Measurements from ENCODE around the gene SLC25A41.

SLC25A41 gene

DNA sequence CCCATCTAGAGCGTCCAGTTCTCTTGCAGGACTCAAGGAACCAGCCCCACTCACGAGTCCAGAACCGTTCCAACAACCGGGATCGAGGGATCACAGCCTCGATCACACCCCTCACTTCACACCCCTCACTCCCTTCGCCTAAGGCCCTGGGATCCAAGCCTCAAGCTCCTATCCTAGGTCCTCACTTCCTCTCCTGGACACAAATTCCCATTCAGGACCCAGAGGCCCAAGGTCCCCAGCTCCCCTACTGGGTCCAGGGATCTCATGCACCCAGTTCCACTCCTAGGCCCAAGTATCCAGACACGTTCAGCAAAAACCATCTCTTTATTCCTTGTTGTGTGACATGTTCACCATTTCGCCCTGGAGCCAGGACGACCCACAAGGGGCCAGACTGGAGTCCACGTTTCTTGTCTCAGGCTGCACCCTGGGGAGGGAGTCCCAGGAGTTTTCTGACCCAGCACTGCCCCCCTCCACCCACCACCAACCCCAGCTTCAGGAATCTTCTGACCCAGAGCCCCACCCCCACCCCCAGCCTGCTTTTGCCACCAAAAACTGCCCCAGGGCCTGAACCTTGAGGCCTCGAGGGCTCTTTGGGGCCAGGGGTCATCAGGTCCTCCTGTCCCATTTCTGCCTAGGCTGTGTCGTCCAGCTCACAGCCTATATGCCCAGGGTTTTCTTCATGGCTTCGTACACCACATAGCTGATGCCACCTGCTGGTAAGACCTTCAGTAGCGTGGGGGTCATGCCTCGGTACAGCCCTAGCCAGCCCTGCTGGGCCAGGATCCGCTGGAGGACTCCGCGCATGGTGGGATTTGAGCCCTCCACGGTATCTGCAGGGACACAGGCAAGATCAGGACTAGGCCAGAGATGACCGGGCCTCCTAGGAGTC, 7.6 kb downstream of the SLC25A41 start:
- DNase-seq = no peak

DNA sequence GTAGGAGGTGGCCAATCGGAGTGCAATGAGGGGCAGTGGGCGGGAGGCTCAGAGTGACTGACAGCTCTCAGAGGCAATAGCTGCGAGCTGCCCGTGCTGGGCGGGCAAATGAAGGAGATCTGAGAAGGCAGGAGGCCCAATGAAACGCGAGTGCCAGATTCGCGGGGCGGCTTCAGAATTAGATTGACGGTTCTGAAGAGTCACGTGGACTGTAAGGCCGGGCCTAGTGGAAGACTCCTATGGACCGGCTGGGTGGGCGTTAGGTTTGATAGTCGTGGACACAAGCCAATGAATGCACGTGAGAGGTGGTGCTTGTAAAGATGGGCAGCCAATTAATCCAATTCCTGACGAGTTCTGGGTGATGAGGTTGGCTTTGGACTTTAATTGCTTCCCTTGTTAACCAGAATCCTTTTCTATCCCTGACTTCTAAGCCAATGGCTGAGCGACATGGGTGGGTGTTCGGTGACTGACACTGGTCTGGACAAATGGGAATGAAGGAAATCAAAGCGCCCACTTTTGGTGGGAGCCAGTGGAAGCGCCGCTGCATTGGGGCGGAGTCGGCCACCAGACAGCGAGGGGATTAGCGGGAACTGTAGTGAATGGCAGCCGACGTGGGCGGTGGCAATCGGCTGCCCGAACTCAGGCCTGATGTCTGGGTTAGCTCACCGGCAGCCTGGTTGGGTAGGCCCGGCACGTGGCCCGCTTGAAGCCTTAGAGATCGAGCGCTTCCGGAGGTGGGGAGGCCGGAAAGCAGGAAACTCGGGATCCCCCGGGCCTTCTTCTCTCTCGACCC, 8.4 kb downstream of the SLC25A41 start:
- peak; percentile 100 for DNase-seq

GRCh38 chr19:6424195-6424938, 9.2 kb downstream of the SLC25A41 start, which contains the start of gene KHSRP:
TSS of gene KHSRP (minus strand) at chr19:6424811. CDS start at chr19:6424701, 110 bp downstream.
- DNase-seq = no peak

- DNase-seq = peak; percentile 51
These were observed 9.9 kb downstream of the SLC25A41 start for GRCh38 chr19:6423499-6424194.

GRCh38 chr19:6421075-6422014, 12.2 kb downstream of the SLC25A41 start:
- DNase-seq = no peak

DNA sequence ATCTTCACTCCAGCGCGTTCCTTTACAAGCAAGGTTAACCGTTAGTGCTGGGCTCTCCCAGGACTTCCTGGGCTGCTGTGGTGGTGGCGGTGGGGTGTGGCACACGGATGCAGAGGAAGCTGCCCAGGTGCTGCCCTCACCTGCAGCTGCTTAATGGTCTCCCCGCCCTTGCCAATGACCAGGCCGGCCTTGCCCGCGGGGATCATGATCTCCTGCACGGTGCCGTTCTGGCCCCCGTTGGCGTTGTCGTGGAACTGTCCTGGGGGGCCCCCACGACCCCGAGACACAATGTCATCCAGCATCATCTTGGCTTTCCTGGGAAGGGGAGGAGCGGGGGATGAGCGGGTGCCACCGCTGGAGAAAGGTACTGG, 15.0 kb downstream of the SLC25A41 start:
- no peak for DNase-seq

DNA sequence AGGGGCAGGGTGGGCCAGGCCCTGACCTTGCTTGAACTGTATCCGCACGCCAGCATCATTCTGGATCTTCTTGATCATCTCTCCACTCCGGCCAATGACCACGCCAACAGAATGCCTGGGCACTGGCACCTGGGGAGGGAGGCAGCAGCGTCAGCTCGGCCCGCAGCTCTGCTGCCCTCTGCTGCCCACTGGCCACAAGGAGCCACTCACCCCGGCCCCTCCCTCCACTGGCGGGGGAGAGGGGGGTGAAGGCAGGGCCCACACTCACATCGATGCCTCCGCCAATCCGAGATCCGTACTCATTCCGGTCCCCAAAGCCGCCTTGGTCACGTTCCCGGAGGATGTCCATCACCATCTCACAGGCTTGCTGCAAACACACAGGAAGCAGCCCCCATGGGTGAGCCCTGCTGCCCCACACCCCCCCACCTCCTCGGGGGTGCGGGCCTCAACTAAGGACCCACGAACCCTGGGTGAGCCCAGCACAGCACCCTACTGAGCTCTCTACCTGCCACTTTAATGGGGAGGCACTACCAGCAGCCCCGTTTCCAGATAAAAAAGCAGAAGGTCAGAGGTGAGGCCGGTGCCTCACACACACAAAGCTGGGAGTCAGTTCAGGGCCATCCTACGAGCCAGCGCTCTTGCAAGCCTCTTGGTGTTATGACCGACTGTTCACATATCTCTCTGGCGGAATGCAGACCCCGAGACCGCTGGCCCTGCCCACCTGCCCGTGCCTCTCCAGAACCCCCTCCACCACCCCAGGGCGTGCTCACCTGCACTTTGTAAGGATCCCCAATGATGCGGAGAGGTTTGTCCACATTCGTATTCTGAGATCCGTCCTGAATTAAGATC, 15.6 kb downstream of the SLC25A41 start:
- no peak for DNase-seq

DNA sequence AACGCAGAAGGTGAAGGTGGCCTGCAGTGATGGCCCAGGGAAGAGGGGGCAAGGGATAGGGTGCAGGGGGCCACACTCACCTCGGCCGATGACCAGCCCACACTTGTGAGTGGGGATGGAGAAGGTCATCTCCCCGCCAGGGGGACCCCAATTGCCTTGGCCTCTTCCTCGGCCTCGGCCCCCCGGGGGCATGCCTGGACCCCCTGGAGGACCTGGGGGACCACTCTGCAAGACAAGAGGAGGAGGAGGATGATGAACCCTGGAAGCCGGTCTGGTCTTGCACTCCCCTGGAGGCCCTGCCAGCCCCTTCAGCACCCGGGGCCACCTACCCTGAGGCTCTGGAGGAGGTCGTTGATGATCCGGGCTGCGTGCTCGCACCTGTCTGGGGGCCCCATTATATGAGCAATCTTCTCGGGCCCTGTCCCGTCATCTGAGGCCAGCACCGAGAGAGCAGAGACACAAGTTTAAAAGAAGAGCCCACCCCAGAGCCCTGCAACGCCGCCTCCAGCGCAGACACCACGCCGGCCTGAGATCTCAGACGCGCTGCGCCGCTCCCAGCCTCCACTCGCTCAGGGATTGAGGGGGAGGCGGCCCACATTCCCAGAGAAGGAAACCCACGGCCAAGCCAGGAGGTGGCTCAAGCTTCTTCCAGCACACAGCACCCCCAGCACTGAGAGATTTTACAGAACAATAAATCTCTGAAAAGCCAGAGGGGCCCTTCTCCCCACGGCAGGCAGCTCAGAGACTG, 16.7 kb downstream of the SLC25A41 start:
- DNase-seq = no peak

GRCh38 chr19:6415591-6416190, 17.9 kb downstream of the SLC25A41 start:
- DNase-seq = no peak

- DNase-seq = no peak
These were observed 18.6 kb downstream of the SLC25A41 start for GRCh38 chr19:6414793-6415590.

DNA sequence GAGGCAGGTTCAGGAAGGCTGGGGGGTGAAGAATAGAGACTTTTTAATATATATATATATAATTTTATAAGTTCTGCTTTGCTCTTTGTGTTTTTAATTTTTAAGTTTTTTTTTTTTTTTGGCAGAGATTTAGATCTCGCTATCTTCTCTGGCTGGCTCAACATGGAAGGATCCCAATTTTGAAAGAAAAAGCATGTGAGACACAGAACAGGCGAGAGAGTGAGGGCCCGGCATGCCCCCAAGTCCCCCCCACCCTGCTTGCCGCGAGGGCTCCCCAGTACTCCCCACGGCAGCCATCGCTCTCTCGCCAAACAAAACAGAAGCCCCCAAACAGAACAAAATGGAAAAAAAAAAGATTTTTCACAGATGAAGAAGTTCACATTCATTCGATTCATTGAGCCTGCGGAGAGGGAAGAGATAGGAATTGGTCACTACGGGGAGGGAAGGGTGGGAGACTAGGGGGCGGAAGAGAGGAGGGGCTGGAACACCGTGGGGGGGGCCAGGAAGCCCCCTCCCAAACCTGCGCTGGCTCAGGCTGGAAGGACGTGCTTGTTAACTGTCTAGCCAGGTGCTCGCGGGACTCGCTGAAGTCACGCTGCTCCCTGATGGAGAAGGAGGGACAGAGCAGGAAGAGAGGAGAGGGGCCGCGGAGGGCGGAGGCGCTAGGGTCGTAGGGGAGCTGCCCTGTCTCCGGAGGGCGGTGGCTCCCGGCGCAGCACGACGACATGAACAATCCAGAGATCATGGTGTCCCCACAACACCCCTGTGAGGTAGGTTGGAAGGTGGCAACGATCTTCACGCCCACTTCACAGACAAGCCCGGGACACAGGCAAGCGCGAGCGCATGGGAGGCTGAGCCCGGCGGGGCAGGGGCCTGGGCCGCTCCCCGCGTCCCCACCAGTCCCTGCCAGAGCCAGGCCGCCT, 19.6 kb downstream of the SLC25A41 start:
- no peak for DNase-seq

GRCh38 chr19:6413291-6413690, 20.3 kb downstream of the SLC25A41 start:
- no peak for DNase-seq

DNA sequence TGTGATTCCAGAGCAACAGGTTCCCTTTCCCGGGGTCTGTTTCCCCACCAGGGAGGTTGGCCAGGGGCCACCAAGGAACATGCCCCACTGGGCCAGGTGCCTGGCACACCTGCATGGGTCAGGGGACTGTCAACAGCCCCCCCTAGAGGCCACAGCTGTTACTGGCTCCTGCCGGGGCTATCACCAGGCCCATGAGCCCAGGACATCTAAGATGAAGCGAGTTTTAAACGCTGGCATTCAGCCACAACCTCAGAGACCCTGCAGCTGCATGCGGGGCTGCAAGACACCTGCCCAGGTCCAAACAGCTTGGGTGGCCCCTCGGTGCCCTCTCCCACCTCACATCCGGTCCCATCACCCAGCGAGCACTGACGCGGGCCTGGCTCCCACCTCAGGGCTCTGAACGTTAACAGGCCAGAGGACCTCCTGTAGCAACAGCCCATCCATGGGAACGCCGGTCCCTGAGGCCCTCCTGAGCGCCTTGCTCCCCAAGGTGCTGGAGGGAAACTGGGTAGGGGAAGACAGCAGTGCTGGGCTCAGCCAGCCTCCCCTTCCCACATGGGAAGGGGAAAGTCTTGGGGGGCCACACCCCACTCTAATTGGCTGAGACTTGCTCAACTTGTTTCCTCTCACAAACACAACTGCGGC, 21.0 kb downstream of the SLC25A41 start:
- peak; percentile 38 for DNase-seq

GRCh38 chr19:6412061-6412446, 21.5 kb downstream of the SLC25A41 start:
- no peak for DNase-seq

DNA sequence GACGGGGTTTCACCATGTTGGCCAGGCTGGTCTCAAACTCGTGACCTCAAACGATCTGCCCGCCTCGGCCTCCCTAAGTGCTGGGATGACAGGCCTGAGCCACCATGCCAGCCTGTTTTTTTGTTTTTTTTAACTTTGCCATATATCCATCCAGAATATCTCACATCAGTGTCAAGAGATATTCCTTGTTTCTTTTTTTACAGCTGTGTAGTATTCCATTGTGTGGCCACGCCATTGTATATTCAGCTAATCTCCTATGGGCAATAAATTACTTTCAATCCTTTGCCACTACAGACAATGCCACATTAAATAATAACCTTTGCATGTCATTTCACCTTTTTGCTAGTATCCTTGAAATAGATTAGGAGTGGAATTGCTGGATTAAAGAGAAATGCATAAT, 24.2 kb downstream of the SLC25A41 start:
- no peak for DNase-seq

- DNase-seq = no peak
These were observed 27.2 kb downstream of the SLC25A41 start for GRCh38 chr19:6406401-6406800.
